IPS-18c (cell line): ENCODE results near the gene SMYD4.
A peak's percentile ranks its signal among the peaks of the same experiment; 100 is the strongest.
"Not testable (repeated sequence)": the region's sequence is repeated elsewhere in the genome, so short reads cannot be mapped to it uniquely, and the experiment has no call there.

Experiments
- H3K4me3 ChIP-seq: 2 replicates; pipeline ENCODE4 v1.7.0; 2013; ENCODE audit warnings: low read depth, mild to moderate bottlenecking, low read length, moderate library complexity; ENCODE audit not compliant: insufficient read depth
- H3K9me3 ChIP-seq: one replicate; pipeline ENCODE4 v1.6.1; 2013; ENCODE audit warnings: mild to moderate bottlenecking, low read length, moderate library complexity; ENCODE audit not compliant: control insufficient read depth, insufficient read depth

Gene SMYD4

GRCh38 chr17:1769822-1770477, 59.8 kb downstream of the SMYD4 start:
- Histone ChIP-seq H3K4me3 (peak overlapping the region; percentile 5; the same call in 1 of the 2 replicates), H3K9me3 (peaks cover 2% of the 10 kb centered on the region)

- H3K9me3 ChIP-seq, result peaks cover 2% of the 10 kb centered on the region
- H3K4me3 ChIP-seq, result no peak overlapping the region
Observed at GRCh38 chr17:1767358-1767757, 62.3 kb downstream of the SMYD4 start.

- Histone ChIP-seq H3K4me3 (no peak overlapping the region), H3K9me3 (peaks cover 2% of the 10 kb centered on the region)
Observed at GRCh38 chr17:1766382-1767135, 63.1 kb downstream of the SMYD4 start.

GRCh38 chr17:1765576-1765975, 64.1 kb downstream of the SMYD4 start:
- no peak overlapping the region for H3K4me3 ChIP-seq
- peaks cover 2% of the 10 kb centered on the region for H3K9me3 ChIP-seq

- H3K4me3 ChIP-seq, H3K9me3 ChIP-seq: not testable (repeated sequence)
Observed at GRCh38 chr17:1764705-1765104, 65.0 kb downstream of the SMYD4 start.

- H3K4me3 ChIP-seq, result no peak overlapping the region
- peaks cover 2% of the 10 kb centered on the region for H3K9me3 ChIP-seq
Observed at GRCh38 chr17:1764284-1764683, 65.4 kb downstream of the SMYD4 start.

GRCh38 chr17:1762901-1763898, 66.5 kb downstream of the SMYD4 start:
- Histone ChIP-seq H3K9me3 (peaks cover 2% of the 10 kb centered on the region), H3K4me3 (peak overlapping the region; percentile 38; the same call in 1 of the 2 replicates)

- H3K9me3 ChIP-seq, result no peaks in the 10 kb centered on the region
- peak overlapping the region; percentile 38 for H3K4me3 ChIP-seq
Observed at GRCh38 chr17:1762233-1762900, 67.3 kb downstream of the SMYD4 start.

GRCh38 chr17:1759529-1759928, 70.2 kb downstream of the SMYD4 start:
- Histone ChIP-seq H3K4me3 (no peak overlapping the region), H3K9me3 (no peaks in the 10 kb centered on the region)

GRCh38 chr17:1758807-1759206, 70.9 kb downstream of the SMYD4 start:
- H3K9me3 ChIP-seq, result no peaks in the 10 kb centered on the region
- H3K4me3 ChIP-seq, result no peak overlapping the region

- Histone ChIP-seq H3K9me3 (no peaks in the 10 kb centered on the region), H3K4me3 (no peak overlapping the region)
Observed at GRCh38 chr17:1755827-1756262, 73.9 kb downstream of the SMYD4 start.

GRCh38 chr17:1755252-1755826, 74.4 kb downstream of the SMYD4 start:
- no peaks in the 10 kb centered on the region for H3K9me3 ChIP-seq
- H3K4me3 ChIP-seq, result no peak overlapping the region

GRCh38 chr17:1754430-1755112, 75.1 kb downstream of the SMYD4 start:
- H3K4me3 ChIP-seq, result no peak overlapping the region
- no peaks in the 10 kb centered on the region for H3K9me3 ChIP-seq

GRCh38 chr17:1753767-1754429, 75.8 kb downstream of the SMYD4 start:
- no peak overlapping the region for H3K4me3 ChIP-seq
- H3K9me3 ChIP-seq, result no peaks in the 10 kb centered on the region

GRCh38 chr17:1752425-1753262, 77.1 kb downstream of the SMYD4 start:
- no peak overlapping the region for H3K4me3 ChIP-seq
- H3K9me3 ChIP-seq, result peaks cover 2% of the 10 kb centered on the region
